HG02981 (cell line): ENCODE measurements around the gene ABCG4.
"Not testable (repeated sequence)": the region's sequence is repeated elsewhere in the genome, so short reads cannot be mapped to it uniquely, and the experiment has no call there.

Experiments used
- ATAC-seq: cut with Tn5 transposase; IDR thresholded peaks from one replicate; pipeline ENCODE4 v1.9.1; 2021; ENCODE audit warnings: mild to moderate bottlenecking, moderate library complexity; ENCODE audit not compliant: unreplicated experiment

Gene ABCG4

DNA sequence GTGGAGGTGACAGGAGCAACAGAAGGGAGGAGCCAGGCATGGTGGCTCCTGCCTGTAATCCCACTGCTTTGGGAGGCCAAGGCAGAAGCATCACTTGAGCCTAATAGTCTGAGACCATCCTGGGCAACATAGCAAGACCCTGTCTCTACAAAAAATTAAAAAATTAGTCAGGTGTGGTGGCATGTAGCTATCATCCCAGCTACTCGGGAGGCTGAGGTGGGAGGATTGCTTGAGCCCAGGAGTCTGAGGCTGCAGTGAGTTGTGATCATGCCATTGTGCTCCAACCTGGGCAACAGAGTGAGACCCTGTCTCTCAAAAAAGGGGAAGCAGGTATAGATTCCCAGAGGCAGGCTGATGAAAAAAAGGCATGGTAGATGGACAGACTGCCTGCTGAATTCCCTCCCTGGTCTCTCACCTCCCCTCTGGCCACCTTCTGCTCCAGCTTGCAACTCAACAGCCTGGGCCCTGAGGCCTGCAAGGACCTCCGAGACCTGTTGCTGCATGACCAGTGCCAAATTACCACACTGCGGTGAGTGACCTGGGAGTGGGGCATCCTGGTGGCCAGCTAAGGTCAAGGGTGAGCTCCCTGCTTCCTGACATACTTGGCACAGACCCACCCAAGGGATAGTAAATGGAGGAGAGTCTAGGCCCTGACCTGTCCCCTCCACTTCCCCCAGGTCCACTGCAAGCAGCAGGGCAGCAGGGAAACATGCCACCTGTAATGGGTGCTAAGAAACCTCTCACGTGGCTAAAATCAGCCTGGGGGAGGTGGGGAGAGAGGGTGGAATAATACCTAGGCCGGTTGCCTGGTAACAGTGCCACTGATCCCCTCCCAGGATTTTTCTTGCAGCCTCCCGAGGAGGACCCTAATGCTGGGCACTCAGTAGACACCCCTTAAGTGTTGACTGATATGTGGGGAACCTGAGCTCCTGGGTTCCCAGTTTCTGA lies 32.2 kb downstream of the ABCG4 start:
- no peak for ATAC-seq

DNA sequence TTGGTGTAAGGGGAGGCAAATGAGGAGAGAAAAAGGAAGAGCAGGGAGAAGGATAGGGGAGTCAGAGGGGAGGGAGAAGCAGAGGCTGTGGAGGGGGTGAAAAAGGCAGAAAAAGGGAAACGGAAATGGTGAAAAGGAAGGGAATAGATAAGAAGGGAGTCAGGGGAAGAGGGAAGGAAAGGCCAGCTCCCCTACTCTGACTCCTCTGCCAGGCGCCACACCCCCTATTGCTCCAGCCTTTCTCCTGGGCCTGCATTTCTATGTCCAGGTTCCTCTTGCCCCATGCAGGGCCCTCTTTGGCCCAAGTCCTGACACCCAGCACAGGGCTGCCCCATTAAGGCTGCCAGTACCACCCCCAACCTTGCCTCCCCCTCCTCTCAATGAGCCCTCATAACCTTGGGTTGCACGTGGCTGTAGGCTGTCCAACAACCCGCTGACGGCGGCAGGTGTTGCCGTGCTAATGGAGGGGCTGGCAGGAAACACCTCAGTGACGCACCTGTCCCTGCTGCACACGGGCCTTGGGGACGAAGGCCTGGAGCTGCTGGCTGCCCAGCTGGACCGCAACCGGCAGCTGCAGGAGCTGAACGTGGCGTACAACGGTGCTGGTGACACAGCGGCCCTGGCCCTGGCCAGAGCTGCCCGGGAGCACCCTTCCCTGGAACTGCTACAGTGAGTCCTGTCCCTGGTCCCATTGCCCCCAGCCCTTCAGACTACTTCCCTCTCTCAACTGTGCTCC lies 33.0 kb downstream of the ABCG4 start:
- no peak for ATAC-seq

GRCh38 chr11:119184399-119184798 lies 35.5 kb downstream of the ABCG4 start:
- ATAC-seq: not testable (repeated sequence)

DNA sequence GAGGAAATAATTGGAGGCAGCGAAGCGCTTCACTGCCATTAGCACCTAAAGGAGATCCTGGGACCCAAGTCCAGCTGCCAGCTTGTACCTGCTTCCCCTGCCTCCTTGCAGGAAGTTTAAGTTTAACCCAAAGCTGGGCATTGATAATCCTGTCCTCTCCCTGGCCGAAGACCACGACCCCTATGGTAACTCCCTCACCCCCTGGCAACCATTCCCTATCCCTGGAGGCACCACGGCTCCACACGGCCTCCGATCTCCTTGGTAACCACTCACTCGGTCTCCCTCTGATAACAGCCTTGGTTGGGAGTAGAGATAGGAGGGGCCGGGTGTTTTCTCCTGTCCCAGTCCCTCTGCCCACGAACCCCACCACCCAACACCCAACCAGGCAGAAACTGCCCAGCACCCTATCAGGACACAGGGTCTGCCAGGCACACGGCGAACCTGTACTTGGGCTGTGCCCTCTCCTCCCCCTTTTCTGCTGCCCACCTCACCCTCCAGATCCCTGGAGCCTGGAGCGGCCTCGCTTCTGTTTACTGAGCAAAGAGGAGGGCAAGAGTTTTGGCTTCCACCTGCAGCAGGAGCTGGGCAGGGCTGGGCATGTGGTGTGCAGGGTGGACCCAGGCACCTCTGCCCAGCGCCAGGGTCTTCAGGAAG lies 37.3 kb downstream of the ABCG4 start:
- no peak for ATAC-seq

- no peak for ATAC-seq
These were observed 38.5 kb downstream of the ABCG4 start for GRCh38 chr11:119187123-119187892.

DNA sequence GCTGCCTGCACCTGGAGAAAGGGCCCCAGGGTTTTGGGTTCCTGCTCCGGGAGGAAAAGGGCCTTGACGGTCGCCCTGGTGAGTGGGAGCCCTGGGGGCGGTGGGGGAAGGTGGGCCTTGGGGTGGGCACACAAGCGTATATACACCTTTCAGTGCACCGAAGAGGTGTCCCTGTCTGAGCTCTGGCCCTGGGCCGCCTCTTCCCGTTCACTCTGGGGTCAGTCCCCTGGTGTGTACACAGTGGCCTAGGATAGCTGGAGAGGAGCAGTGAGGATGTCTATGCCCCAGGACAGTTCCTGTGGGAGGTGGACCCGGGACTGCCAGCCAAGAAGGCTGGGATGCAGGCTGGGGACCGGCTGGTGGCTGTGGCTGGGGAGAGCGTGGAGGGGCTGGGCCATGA lies 39.2 kb downstream of the ABCG4 start:
- no peak for ATAC-seq

GRCh38 chr11:119188887-119189286 lies 40.0 kb downstream of the ABCG4 start:
- no peak for ATAC-seq

DNA sequence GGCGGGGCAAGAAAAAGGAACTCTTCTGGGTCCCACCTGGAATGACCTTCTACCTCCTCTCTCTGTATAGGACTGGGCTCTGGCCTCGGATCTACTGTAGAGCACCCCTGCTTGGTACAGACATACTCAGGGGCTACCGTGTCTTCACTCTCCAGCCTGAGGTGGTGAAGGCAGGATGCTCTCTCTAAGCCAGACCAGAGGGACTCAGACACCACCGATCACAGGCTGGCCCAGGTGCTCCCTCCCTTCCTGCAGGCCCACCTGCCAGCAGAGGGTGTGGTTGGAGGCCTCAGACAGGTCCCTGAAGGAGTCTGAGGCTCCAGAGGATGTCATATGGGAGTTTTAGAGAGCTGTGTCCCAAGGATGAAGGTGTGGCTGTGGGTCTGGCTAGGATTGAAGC lies 40.5 kb downstream of the ABCG4 start:
- no peak for ATAC-seq

- no peak for ATAC-seq
These were observed 41.7 kb downstream of the ABCG4 start for GRCh38 chr11:119190531-119190930.

GRCh38 chr11:119191265-119191664 lies 42.4 kb downstream of the ABCG4 start:
- ATAC-seq: not testable (repeated sequence)

GRCh38 chr11:119192111-119192510 lies 43.3 kb downstream of the ABCG4 start:
- ATAC-seq: no peak

DNA sequence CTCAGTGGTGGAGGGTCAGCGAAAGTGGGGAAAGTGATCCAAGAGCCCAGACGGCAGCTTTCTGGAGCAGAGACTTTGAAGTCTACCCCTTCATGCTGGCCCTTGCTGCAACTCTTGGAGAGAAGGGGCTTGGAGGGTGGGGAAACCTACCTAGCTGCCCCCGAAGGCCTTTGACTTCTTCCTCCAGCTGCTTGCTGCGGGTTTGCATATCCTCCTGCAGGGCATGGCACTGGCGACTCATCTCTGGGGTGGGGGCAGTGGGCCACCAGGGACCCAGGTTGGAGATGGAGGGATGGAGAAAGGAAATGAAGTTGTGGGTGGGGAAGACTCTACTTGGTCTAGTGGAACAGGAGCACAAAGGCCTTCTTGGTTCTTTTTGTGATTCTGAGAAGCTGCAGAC lies 44.1 kb downstream of the ABCG4 start:
- no peak for ATAC-seq

DNA sequence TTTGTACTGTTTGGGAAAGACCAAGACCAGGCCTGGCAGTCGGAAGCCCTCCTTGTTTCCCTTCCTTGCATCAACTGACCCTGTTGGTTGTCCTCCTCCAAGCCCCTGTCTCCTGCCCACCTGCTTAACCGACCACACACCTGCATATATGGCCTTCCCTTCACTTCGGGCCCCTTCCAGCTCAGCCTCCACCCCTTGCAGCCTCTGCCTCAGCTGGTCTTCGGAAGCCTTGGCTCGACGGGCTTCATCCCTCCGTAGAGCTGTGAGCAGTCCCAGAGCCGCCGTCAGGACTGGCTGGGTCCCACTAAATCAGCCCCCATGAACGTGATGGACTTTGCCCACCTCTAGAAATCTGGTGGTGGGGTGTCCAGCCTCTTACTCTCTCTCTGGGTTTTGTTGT lies 44.8 kb downstream of the ABCG4 start:
- no peak for ATAC-seq

- ATAC-seq: no peak
These were observed 46.1 kb downstream of the ABCG4 start for GRCh38 chr11:119194811-119195440.

DNA sequence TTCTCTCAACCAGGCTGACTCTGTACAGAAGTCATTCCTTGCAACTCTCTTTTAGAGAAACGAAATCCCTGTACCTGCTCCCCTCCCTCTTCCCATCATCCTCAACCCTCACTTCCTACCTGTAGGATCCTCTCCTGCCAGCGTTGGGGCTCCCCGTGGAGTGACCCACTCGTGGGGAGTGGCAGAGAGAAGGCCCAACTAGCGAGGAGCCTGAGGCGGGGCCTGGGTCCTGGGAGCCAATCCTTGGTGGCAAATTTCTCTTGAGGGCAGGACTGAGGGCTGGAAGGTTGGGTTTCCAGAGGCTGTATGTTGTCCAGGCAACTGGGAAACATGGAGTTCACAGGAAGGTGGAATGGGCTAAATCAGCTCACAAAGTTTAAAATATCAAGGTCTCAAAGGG lies 46.8 kb downstream of the ABCG4 start:
- no peak for ATAC-seq

- ATAC-seq: no peak
These were observed 48.1 kb downstream of the ABCG4 start for GRCh38 chr11:119196833-119197483.

- no peak for ATAC-seq
These were observed 50.1 kb downstream of the ABCG4 start for GRCh38 chr11:119198925-119199324.

- ATAC-seq: not testable (repeated sequence)
These were observed 52.4 kb downstream of the ABCG4 start for GRCh38 chr11:119201236-119201635.

- ATAC-seq: no peak
These were observed 53.7 kb downstream of the ABCG4 start for GRCh38 chr11:119202554-119202953.

DNA sequence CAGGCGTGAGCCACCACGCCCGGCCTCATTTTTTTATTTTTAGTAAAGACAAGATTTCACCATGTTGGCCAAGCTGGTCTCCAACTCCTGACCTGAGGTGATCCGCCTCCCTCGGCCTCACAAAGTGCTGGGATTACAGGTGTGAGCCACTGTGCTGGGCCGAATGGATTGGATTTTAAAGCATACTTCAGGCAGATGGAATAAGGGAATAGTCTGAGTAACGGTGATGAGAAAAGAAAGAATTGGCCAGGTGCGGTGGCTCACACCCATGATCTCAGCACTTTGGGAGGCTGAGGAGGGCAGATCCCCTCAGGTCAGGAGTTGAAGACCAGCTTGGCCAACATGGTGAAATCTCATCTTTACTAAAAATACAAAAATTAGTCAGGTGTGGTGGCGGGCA lies 55.2 kb downstream of the ABCG4 start:
- ATAC-seq: no peak
